GM19372 (cell line): ENCODE results near the gene PER3.
"Not testable (repeated sequence)": the region's sequence is repeated elsewhere in the genome, so short reads cannot be mapped to it uniquely, and the experiment has no call there.

Experiments
- ATAC-seq: cut with Tn5 transposase; IDR thresholded peaks from one replicate; pipeline ENCODE4 v1.9.1; 2021; ENCODE audit warnings: mild to moderate bottlenecking, low read depth, moderate library complexity; ENCODE audit not compliant: unreplicated experiment

Gene PER3

DNA sequence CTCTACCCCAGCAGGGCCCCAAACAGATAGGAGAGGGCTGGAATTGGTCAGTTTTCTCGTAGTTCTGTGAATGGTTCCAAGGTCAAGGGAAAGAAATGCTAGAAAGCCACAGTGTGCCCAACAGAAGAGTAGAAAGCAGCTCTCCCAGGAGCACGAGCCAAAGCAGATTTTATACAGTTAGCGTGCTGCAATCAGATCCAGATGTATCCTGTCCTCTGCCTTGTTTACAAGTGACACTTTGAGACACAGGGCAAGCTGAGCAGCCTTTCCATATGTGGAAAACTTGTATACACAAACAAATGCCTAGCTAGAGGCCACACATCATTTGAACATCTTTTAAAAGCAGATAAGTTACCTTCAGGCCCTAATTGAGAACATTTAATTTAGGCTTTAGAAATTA, 6.5 kb upstream of the PER3 start:
- ATAC-seq, result no peak

DNA sequence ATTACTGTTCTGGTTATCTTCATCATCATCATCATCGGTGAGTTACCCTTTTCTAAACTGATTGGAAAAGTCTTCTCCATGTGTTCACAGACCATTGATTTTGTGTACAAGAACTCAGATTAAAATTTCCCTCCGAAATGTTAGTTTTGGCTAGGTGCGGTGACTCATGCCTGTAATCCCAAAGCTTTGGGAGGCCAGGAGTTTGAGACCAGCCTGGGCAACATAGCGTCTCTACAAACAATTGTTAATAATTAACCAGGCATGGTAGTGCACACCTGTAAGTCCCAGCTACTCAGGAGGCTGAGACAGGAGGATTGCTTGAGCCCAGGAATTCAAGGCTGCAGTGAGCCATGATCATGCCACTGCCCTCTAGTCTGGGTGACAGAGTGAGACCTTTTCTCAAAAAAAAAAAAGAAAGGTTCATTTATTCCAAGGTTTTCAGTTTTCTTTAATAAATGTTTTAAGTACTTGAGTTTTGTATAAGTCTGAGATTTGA, 5.9 kb upstream of the PER3 start:
- no peak for ATAC-seq

DNA sequence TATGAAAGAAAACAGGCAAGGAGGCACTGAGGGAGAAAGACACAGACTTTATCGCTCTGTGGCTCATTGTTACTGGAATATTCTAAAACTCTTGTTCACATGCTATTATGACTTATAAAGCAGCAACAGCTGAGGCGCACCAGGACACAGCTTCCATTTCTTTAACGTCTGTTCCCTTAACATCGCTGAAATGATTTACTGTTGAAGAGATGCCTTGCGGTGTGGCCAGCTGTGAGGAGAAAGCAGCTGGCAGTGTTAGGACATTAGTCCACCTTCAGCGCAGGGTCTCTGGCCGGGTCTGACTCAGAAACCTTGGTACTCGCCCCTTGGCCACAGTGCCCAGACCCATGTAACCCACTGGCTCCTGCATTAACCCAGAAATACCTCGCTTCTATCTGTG, 3.1 kb upstream of the PER3 start:
- ATAC-seq, result no peak

DNA sequence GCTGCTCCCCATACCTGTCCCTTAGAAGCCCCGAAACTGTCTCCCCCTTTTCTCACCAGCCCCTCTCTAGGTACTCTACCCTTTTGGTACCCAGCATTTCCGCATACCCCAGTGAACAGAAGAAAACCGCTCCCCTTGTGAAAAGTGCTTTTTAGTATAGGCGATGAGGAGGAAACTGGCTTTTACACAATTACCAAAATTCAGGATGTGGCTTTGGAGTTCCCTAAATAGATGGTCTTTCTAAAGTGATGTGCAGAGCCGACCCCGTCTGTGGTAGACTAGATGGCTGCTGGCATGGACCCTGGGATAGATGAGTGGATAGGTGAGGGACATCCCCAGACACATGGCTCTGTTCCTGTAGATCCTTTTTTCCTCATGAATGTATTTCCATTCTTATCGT, 2.6 kb upstream of the PER3 start:
- ATAC-seq, result no peak

DNA sequence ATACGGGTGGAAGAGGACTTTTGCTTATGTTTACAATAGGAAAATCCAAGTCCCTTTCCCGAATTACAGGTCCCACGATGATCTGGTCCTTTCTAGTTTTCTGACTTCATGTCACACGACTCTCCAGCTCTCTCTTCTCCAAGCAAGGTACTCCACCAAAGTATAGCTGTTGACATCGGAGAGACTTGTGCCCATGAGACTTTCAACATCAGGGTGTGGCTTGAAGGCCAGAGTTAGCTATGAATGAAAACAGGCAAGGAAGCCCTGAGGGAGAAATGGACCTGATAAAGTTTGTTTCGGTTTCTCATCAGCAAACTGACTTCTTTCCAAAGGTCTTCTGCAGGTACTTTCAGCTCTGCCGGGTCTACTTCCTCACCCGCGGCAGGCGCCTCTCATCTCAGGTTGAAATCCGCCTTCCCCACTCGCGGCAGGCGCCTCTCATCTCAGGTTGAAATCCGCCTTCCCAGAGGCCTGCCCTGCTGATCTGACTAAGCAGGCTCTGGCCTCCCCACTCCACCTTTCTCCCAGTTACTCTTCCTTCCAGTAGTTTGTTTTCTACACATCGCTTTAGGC, 2.1 kb upstream of the PER3 start:
- ATAC-seq, result no peak

- ATAC-seq, result peak; percentile 26
Observed at GRCh38 chr1:7783178-7783711, 846 bp upstream of the PER3 start.

DNA sequence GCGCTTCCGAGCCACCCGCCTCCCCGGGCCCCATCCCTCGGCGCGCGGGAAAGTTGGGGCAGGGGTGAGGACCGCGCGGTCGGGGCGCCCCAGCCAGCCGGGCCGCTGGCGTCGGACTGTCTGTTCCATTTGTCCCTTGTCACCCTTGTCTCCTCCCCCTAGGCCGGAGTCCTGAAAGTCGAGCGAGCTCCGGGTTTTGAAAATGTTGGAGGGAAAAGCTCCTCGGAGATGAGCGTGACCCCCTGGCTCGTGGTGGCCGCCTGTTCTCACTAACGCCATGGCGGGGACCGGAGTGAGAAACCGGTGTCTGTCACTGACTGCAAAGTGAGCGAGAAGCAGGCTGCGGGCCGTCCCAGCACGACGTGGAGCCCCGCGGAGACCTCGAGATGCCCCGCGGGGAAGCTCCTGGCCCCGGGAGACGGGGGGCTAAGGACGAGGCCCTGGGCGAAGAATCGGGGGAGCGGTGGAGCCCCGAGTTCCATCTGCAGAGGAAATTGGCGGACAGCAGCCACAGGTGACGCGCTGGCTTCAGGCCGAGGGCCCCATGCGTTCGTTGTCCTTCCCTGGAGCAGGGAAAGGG, 491 bp downstream of the PER3 start:
- no peak for ATAC-seq

- no peak for ATAC-seq
Observed at GRCh38 chr1:7785108-7785507, 1.0 kb downstream of the PER3 start.

- ATAC-seq, result no peak
Observed at GRCh38 chr1:7786795-7787194, 2.7 kb downstream of the PER3 start.

DNA sequence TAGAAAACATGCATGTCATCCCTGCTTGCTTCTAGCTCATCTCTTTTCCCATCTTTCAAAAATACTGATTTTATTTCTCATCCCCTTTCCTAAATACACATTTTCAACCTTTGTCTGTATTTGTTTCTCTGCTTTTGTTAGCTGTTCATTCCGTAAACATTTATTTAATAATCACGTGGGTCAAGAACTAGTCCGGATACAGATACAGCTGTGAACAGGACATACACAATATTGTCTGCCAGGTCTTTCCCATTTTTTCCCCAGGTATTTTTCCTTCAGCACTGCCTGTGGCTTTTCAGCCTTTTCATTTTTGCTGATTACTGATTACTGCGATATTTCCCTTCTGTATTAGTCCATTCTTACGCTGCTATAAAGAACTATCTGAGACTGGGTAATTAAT, 5.7 kb downstream of the PER3 start:
- ATAC-seq, result no peak

DNA sequence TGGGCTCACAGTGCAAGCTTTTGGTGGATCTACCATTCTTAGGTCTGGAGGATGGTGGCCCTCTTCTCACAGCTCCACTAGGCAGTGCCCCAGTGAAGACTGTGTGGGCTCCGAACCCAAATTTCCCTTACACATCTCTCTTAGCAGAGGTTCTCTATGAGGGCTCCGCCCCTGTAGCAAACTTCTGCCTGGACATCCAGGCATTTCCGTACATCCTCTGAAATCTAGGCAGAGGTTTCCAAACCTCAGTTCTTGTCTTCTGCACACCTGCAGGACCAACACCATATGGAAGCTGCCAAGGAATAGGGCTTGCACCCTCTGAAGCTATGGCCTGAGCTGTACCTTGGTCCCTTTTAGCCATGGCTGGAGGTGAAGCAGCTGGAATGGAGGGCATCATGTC, 6.9 kb downstream of the PER3 start:
- not testable (repeated sequence) for ATAC-seq

DNA sequence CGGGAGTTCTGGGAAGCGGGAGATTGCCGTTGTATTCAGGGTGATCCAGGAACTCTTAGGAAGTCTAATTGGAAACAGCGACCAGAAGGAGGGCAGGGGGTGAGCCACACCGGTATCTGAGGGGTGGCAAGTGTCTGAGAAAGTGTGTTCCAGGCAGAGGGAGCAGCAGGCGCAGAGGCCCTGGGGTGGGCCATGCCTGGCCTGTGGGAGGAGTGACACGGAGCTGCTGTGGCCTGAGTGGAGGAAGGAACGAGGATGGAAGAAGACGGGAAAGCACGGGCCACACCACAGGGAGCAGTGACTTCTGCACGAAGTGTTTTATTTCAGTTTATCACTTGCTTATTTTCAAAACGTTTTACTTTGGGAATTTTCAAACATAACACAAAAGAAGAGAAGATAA, 11.3 kb downstream of the PER3 start:
- no peak for ATAC-seq

DNA sequence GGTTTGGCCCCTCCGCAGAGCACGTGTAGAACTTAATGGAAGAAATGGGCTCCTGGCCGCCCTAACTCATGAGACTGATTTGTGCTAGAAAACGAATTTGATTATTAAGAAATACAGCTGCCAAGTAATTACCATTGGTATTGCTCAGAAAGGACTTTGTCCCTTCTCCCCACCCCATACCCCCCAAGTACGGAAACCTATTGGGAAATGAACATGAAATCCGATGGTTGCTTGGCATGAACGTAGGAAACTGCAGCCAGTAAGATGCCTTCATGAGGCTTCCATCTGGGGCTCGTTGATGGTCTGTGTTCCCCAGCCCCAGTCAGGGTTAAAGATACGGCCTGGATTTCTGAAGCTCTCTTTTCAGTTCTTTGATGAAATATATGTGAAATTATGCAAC, 21.4 kb downstream of the PER3 start:
- ATAC-seq, result no peak

GRCh38 chr1:7808253-7808844, 24.3 kb downstream of the PER3 start:
- no peak for ATAC-seq

- no peak for ATAC-seq
Observed at GRCh38 chr1:7809742-7810141, 25.7 kb downstream of the PER3 start.

- ATAC-seq, result no peak
Observed at GRCh38 chr1:7810395-7810794, 26.3 kb downstream of the PER3 start.

GRCh38 chr1:7811476-7811875, 27.4 kb downstream of the PER3 start:
- ATAC-seq, result no peak

GRCh38 chr1:7813677-7814373, 29.7 kb downstream of the PER3 start:
- no peak for ATAC-seq

DNA sequence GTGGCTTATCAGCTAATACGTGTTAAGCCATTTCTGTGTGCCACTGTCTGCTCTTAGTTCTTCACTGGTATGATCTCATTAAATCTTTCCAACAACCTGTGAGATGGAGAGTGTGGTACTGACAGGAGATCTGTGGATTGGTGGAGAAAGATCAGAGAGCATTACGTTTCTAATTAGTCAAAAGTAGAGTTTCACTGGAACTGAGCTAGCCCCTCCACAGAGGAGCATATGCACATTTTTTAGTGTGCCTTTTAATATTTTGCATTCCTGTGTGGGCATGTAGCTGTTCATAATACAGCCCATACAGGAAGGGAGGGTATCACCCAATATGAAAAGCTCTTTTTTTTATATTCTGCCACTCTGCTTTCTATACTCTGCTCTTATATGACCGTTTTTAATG, 37.2 kb downstream of the PER3 start:
- ATAC-seq, result no peak

DNA sequence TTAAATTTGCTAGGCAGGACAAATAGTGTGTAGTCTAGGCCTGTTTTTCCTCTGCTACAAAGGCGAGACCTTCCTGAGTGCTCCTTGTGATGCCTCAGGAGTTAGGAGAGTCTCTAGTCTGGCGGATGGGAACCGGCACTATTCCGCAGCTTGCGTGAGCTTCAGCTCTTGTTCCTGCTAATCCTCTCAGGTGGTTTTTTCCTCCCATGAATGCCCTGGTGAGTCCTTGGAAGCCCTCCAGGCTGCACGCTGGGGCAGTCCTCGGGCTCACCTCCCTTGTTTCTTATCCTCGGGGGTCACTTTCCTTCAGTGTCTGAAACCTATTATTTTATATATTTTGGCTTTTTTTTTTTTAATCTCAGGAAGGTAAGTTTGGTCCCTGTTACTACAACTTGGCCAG, 40.6 kb downstream of the PER3 start:
- ATAC-seq, result no peak

GRCh38 chr1:7826363-7826762, 42.3 kb downstream of the PER3 start:
- ATAC-seq, result no peak
